Activated naive CD4-positive, alpha-beta T cell treated with anti-CD3 and anti-CD28 coated beads for 36 hours (primary cell): ENCODE measurements around the gene CYSLTR1. TPM values are rescaled to one million over a fixed set of nuclear protein-coding genes. Genes with fewer than 3 reads are reported as not detected.
"Not testable (repeated sequence)": the region's sequence is repeated elsewhere in the genome, so short reads cannot be mapped to it uniquely, and the experiment has no call there.

Experiments used
- CTCF ChIA-PET: fragments of 350-600 bp; sonication (Branson Sonifier 250); formaldehyde crosslinking; loops from one replicate; lab custom pipeline; 2021; ENCODE audit warnings: antibody characterized with exemption; lab: Charles Lee
- DNase-seq: peaks from one replicate; pipeline ENCODE4 v3.0.0-alpha.2; 2020
- H3K27ac Mint-ChIP-seq: one replicate; pipeline ENCODE4 v1.8.0; 2021; ENCODE audit warnings: mild to moderate bottlenecking, mixed read lengths
- H3K27me3 Mint-ChIP-seq: one replicate; pipeline ENCODE4 v1.8.0; 2021; ENCODE audit warnings: low read depth, mixed read lengths
- H3K36me3 Mint-ChIP-seq: one replicate; pipeline ENCODE4 v1.8.0; 2021; ENCODE audit warnings: low read depth, mixed read lengths
- H3K4me1 Mint-ChIP-seq: one replicate; pipeline ENCODE4 v1.8.0; 2021; ENCODE audit warnings: low read depth, mixed read lengths
- H3K4me3 Mint-ChIP-seq: one replicate; pipeline ENCODE4 v1.8.0; 2021; ENCODE audit warnings: mild to moderate bottlenecking, moderate library complexity, mixed read lengths
- H3K9me3 Mint-ChIP-seq: one replicate; pipeline ENCODE4 v1.8.0; 2021; ENCODE audit warnings: mixed read lengths
- intact Hi-C: fragments of 100-400 bp; cut with micrococcal nuclease; formaldehyde crosslinking; loops from one replicate; pipeline ENCODE4 v1.15.1; 2023
- total RNA-seq, 2 experiments: library from RNA; stranded (reverse); gene quantifications; one replicate each; pipeline ENCODE4 v1.2.3, GENCODE V29; 2021

CYSLTR1 gene
- total RNA-seq, 2 experiments from 2014 or later: 2.1 to 2.2 TPM

GRCh38 chrX:78321809-78322208 lies 5.6 kb downstream of the CYSLTR1 start:
- peaks cover 36% of the 10 kb centered on the region for H3K4me1 Mint-ChIP-seq
- H3K4me3 Mint-ChIP-seq: peak overlapping the region; percentile 32
- H3K9me3 Mint-ChIP-seq: no peaks in the 10 kb centered on the region
- peaks cover 4% of the 10 kb centered on the region for H3K36me3 Mint-ChIP-seq
- H3K27ac Mint-ChIP-seq: peak overlapping the region; percentile 85
- CTCF ChIA-PET: no interaction called here
- intact Hi-C loops: loop anchor here (1.0 to 10.0 kb wide), 6 partner anchors 8 to 1045 kb away; partner anchors contain the start of genes ATRX, ITM2A and PGK1
- H3K27me3 Mint-ChIP-seq: no peaks in the 10 kb centered on the region
- peak; percentile 63 for DNase-seq

- Mint-ChIP-seq H3K36me3 (peaks cover 4% of the 10 kb centered on the region), H3K4me1 (peaks cover 58% of the 10 kb centered on the region), H3K27ac (no peak overlapping the region), H3K27me3 (no peaks in the 10 kb centered on the region), H3K4me3 (no peak overlapping the region), H3K9me3 (no peaks in the 10 kb centered on the region)
- DNase-seq: no peak
- intact Hi-C loops: no loop called here
- CTCF ChIA-PET: no interaction called here
Measured at GRCh38 chrX:78316265-78316664, 11.1 kb downstream of the CYSLTR1 start.

DNA sequence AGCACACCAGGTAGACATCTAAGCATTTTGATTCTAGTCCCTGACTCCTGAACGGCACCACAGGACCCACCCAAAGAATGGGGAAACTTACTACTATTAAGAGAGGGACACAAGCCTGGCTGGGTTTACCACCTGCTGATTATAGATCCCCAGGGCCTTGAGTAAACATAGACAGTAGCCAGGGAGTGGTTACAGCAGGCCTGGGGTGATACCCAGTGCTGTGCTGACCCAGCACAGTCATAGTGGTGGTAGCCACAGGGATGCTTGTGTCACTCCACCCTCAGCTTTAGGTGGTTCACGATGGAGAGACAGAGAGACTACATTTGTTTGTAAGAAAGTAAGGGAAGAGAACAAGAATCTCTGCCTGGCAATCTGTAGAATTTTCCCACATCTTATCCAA lies 11.7 kb downstream of the CYSLTR1 start:
- H3K4me1 Mint-ChIP-seq: peaks cover 55% of the 10 kb centered on the region
- no peak overlapping the region for H3K27ac Mint-ChIP-seq
- H3K27me3 Mint-ChIP-seq: no peaks in the 10 kb centered on the region
- H3K4me3 Mint-ChIP-seq: no peak overlapping the region
- H3K36me3 Mint-ChIP-seq: no peaks in the 10 kb centered on the region
- CTCF ChIA-PET: interaction anchor here (1.0 kb wide), 1 partner anchor 18 kb away, joined by 3 read pairs; no protein-coding TSS in a partner anchor
- H3K9me3 Mint-ChIP-seq: no peaks in the 10 kb centered on the region
- DNase-seq: no peak
- intact Hi-C loops: no loop called here

- peaks cover under 1% of the 10 kb centered on the region for H3K36me3 Mint-ChIP-seq
- H3K27me3 Mint-ChIP-seq: no peaks in the 10 kb centered on the region
- intact Hi-C loops: loop anchor here (1.0 to 5.0 kb wide), 3 partner anchors 15 to 633 kb away; partner anchors contain the start of gene P2RY10
- CTCF ChIA-PET: no interaction called here
- peak overlapping the region; percentile 26 for H3K27ac Mint-ChIP-seq
- DNase-seq: peak; percentile 42
- no peaks in the 10 kb centered on the region for H3K9me3 Mint-ChIP-seq
- no peak overlapping the region for H3K4me3 Mint-ChIP-seq
- H3K4me1 Mint-ChIP-seq: peaks cover 62% of the 10 kb centered on the region
Measured at GRCh38 chrX:78314561-78314960, 12.8 kb downstream of the CYSLTR1 start.

DNA sequence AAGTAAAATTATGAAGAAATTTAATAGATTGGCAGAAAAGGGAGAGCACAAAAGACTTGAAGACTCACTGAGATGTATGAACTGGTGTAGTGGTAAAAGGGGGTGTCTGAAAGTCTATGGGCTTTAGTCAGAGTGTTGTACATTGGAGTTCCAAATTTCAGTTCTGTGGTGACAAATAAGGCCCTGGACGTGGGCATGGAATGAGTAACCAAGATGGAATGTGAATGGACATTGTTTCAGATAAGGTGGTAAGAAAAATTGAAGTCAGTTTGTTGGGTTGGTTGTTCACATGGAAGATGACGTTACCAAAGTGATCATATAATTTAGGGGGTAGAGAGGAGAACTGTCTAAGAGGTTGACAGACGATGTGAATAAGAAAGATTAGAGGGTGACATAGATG lies 13.9 kb downstream of the CYSLTR1 start:
- intact Hi-C loops: loop anchor here (5.0 kb wide), 2 partner anchors 36 to 634 kb away; partner anchors contain the start of gene P2RY10
- Mint-ChIP-seq H3K27ac (peak overlapping the region; percentile 26), H3K4me3 (no peak overlapping the region), H3K27me3 (no peaks in the 10 kb centered on the region), H3K4me1 (peaks cover 70% of the 10 kb centered on the region), H3K36me3 (peaks cover 2% of the 10 kb centered on the region), H3K9me3 (no peaks in the 10 kb centered on the region)
- DNase-seq: no peak
- CTCF ChIA-PET: no interaction called here

DNA sequence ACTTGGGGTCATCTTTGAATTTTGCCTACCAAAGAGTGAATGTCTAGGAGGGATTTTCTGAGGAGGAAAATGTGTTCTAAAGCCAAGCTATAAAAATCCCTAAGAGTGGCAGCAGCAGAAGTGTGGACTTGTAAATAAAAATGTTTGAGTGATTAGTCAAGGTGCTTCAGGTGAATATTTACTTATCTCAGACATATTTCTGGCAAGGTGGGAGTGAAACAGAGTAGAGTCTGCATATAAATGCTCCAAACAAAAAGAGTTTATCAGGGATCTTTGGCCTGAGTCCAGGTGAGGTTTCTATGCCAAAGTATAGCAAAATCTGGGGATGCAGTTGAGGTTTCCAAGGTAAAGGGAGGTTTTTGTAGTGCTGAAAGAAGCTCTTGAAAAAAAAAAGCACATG lies 19.7 kb downstream of the CYSLTR1 start:
- no peak for DNase-seq
- H3K4me1 Mint-ChIP-seq: peaks cover 28% of the 10 kb centered on the region
- H3K27me3 Mint-ChIP-seq: no peaks in the 10 kb centered on the region
- CTCF ChIA-PET: no interaction called here
- no peak overlapping the region for H3K4me3 Mint-ChIP-seq
- H3K36me3 Mint-ChIP-seq: peaks cover 10% of the 10 kb centered on the region
- no peak overlapping the region for H3K27ac Mint-ChIP-seq
- no peaks in the 10 kb centered on the region for H3K9me3 Mint-ChIP-seq
- intact Hi-C loops: no loop called here

GRCh38 chrX:78303086-78303485 lies 24.3 kb downstream of the CYSLTR1 start:
- H3K27ac Mint-ChIP-seq: no peak overlapping the region
- H3K36me3 Mint-ChIP-seq: peaks cover 26% of the 10 kb centered on the region
- DNase-seq: no peak
- H3K4me1 Mint-ChIP-seq: no peaks in the 10 kb centered on the region
- CTCF ChIA-PET: interaction anchor here (0.6 kb wide), 1 partner anchor 136 kb away, joined by 3 read pairs; no protein-coding TSS in a partner anchor
- H3K9me3 Mint-ChIP-seq: peaks cover 13% of the 10 kb centered on the region
- no peak overlapping the region for H3K4me3 Mint-ChIP-seq
- H3K27me3 Mint-ChIP-seq: no peaks in the 10 kb centered on the region
- intact Hi-C loops: no loop called here

GRCh38 chrX:78300933-78301332 lies 26.5 kb downstream of the CYSLTR1 start:
- DNase-seq, intact Hi-C loops, H3K4me1 Mint-ChIP-seq, CTCF ChIA-PET, H3K27ac Mint-ChIP-seq, H3K27me3 Mint-ChIP-seq, H3K4me3 Mint-ChIP-seq: not testable (repeated sequence)
- Mint-ChIP-seq H3K36me3 (peaks cover 21% of the 10 kb centered on the region), H3K9me3 (peaks cover 13% of the 10 kb centered on the region)

DNA sequence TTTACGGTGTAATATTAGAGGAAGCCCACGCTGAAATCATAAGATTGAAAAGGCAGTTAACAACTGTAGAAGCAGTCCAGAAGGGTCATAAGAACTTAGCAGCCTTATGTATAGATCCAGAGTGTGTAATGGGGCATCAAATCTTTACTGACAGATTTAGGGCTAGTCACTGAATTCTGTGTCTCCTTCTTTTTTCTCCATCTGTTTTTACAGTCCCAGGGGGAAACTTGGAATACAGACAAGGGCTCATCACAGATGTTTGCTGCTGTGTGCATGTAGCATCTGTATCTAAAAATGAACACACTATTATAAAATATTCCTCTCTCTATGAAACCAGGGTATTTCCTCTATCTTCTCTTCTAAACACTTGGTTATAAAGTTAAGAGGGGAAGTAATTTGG lies 43.9 kb downstream of the CYSLTR1 start:
- intact Hi-C loops: no loop called here
- Mint-ChIP-seq H3K4me1 (no peaks in the 10 kb centered on the region), H3K4me3 (no peak overlapping the region), H3K27ac (no peak overlapping the region), H3K27me3 (no peaks in the 10 kb centered on the region), H3K36me3 (peaks cover 26% of the 10 kb centered on the region), H3K9me3 (peaks cover 12% of the 10 kb centered on the region)
- DNase-seq: no peak
- CTCF ChIA-PET: no interaction called here

- no peak overlapping the region for H3K4me3 Mint-ChIP-seq
- H3K27me3 Mint-ChIP-seq: no peaks in the 10 kb centered on the region
- intact Hi-C loops: no loop called here
- no peaks in the 10 kb centered on the region for H3K9me3 Mint-ChIP-seq
- H3K27ac Mint-ChIP-seq: no peak overlapping the region
- no peaks in the 10 kb centered on the region for H3K36me3 Mint-ChIP-seq
- H3K4me1 Mint-ChIP-seq: no peaks in the 10 kb centered on the region
- DNase-seq: no peak
- CTCF ChIA-PET: no interaction called here
Measured at GRCh38 chrX:78237127-78237526, 90.3 kb downstream of the CYSLTR1 start.

DNA sequence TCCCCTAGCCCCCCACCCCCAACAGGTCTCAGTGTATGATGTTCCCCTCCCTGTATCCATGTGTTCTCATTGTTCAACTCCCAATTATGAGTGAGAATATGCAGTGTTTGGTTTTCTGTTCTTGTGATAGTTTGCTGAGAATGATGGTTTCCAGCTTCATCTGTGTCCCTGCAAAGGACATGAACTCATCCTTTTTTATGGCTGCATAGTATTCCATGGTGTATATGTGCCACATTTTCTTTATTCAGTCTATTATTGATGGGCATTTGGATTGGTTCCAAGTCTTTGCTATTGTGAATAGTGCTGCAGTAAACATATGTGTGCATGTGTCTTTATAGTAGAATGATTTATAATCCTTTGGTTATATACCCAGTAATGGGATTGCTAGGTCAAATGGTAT lies 101.4 kb downstream of the CYSLTR1 start:
- CTCF ChIA-PET, H3K27ac Mint-ChIP-seq, H3K27me3 Mint-ChIP-seq, H3K4me1 Mint-ChIP-seq, intact Hi-C loops, H3K9me3 Mint-ChIP-seq, DNase-seq, H3K4me3 Mint-ChIP-seq, H3K36me3 Mint-ChIP-seq: not testable (repeated sequence)
